ENCODE measurements around the gene PVALEF.
"Not testable (repeated sequence)": the region's sequence is repeated elsewhere in the genome, so short reads cannot be mapped to it uniquely, and the experiment has no call there.

PVALEF gene

DNA sequence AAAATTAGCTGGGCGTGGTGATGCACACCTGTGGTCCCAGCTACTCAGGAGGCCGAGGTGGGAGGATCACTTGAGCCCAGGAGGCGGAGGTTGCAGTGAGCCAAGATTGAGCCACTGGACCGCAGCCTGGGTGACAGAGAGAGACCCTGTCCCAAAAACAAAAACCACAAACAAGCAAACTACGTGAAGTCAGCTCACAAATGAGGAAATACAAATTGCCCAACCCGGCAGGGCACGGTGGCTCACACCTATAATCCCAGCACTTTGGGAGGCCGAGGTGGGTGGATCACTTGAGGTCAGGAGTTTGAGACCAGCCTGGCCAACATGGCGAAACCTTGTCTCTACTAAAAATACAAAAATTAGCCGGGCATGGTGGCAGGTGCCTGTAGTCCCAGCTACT lies 19.1 kb upstream of the PVALEF start:
- DNase-seq = not testable (repeated sequence)

DNA sequence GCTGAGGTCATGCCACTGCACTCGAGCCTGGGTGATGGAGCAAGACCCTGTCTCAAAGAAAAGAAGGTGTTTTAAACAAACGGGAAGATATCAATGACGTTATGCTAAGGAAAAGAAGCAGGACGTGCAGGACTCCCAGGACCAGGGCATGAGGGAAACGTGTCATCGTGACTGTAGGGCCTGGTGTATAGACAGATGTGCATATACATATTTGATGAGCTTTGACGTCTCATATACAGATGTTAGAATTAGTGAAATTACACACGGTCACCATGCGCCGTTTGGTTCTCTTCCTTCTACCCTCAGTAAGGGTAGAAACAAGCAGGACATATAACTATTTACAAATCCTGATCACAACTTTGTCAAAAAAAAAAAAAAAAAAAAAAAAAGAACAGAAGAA lies 17.6 kb upstream of the PVALEF start:
- no peak for DNase-seq

DNA sequence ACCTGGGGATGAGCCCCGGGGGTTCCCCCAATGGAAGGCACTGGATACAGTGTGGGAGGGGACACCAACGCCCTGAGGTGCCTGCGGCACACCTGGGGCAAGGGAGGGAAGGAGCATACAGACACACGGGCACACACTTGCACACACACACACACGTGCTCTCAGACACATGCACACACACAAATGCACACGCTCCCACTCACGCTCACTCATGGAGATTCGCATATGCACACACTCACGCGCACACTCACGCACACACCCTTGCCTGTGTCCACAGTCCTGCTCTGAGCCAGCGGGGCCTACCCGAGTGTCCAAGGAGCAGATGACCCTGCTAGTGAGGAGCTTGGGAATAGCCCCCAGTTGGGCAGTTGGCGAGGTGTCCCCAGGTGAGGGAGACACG lies 16.7 kb upstream of the PVALEF start:
- no peak for DNase-seq

DNA sequence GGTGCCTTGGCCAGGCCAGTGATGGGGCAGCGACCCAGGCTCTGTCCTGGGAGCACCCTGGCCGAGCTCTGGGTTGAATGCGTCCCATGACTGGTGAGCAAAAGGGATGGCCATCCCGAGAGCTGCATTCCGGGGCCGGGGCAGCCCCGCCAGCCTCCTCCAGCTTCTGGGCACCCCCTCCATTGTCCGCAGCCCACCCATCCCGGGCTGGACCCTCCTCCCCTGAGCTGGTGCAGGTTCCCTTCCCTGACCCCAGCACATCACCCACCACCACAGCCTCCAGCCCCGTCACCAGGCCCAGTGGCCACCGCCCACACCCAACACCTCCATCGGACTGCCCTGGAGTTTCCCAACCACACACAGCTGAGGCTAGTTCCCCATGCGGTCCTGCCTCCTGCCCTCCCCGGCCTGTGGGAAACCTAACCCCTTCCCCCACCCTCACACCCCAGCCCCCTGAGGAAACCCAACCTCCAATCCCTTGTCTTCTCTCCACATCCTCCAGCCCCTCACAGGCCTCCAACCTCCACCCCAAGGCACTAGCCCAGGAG lies 16.2 kb upstream of the PVALEF start:
- DNase-seq = no peak

DNA sequence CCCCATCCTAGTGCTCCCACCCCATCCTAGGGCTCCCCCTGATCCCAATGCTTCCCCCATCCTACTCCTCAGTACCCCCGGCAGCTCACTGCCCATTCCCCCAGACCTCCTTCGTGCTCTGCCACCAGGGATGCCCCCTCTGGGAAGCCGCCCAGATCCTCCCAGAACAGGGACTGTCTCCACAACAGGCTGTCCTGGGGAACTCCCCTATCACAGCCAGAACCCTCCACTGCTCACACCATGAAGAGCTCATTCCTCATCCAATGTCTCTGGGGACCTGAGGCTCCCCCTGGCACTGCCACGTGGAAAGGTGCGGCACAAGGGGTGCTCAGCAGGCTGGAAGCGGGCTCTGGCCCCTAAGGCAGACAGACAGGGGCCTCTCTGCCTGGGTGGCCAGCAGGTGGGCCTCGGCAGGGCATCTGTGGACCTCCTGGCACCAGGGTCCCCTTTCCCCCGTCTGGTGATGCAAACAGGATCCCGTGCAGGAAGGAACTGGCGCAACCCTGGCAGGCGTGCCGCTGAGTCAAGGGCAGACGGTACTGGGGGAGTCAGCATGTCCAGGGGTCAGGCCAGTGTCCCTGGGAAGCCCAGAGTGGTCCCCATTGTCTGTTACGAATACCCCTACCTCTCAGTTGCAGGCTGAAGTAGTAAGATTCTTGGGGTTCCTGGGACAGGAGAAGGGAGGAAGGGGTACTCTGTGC lies 14.8 kb upstream of the PVALEF start:
- DNase-seq = no peak

DNA sequence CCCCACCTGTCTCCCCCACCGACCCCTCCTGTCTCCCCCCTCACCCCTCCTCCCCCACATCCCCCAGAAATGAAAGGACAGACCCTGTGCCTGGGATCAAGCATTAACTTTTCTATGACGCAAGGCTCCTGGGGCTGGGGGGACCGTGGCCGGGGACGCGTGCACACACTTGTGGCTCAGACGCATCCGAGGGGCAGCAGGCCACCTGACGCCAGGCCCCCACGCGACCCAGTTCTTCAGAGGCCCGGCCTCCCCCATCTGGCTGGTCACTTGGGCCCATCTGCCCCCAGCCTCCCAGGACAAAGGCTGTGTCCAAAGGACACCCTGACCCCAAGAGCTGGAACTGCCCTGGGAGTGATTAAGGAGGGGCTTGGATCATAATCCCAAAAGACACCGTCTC lies 14.0 kb upstream of the PVALEF start:
- DNase-seq = no peak

DNA sequence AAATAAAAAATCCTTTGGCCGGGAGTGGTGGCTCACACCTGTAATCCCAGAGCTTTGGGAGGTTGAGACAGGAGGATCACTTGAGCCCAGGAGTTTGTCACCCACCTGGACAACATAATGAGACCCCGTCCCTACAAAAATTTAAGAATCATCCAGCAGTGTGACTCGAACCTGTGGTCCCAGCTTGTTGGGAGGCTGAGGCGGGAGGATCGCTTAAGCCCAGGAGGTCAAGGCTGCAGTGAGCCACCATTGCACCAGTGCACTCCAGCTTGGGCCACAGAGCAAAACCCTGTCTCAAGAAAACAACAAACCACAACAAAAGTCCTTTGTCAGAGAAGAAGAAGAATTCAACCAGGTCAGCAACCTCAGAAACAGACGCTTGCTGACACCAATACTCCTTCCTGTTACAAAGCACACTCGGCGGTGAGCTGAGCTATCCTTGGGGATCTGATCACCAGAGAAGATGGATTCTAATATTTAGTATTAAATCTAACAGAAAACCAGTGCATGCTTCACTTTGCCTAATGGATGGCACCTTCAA lies 12.9 kb upstream of the PVALEF start:
- no peak for DNase-seq

DNA sequence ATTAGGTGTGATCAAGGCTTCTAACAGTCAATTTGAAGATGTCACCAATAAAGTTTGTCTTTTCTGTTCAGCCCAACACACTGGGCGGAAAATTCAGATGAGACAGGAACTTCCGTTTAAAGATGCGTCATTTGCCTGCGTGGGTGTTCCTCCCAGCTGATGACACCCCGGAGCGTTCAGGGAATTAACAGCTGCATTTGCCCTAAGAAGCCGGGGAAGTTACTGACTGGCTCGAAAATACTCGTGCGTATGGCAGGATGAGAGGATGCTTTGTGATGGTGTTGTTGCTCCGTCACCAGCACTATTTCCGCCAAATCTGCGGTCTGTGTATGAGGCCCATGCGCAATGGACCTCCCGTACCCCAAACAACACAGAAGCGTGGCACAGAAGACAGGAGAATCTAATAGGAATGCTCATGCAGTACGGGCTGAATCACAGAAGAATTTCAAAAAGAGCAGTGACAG lies 11.9 kb upstream of the PVALEF start:
- peak; percentile 44 for DNase-seq

DNA sequence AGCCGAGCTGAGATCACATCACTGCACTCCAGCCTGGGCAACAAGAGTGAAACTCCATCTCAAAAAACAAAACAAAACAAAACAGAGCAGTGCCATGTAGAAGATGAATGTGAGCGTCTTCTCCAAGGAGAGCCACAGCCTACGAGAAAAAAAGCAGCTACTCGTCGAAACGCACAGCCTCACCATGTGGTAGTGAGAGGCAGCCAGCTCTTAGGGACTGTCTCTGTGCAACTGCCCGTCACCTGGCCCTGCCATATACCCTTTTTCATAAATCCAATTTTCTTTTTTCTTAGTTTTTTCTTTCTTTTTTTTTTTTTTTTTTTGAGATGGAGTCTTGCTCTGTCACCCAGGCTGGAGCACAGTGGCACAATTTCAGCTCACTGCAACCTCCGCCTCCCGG lies 11.3 kb upstream of the PVALEF start:
- not testable (repeated sequence) for DNase-seq

DNA sequence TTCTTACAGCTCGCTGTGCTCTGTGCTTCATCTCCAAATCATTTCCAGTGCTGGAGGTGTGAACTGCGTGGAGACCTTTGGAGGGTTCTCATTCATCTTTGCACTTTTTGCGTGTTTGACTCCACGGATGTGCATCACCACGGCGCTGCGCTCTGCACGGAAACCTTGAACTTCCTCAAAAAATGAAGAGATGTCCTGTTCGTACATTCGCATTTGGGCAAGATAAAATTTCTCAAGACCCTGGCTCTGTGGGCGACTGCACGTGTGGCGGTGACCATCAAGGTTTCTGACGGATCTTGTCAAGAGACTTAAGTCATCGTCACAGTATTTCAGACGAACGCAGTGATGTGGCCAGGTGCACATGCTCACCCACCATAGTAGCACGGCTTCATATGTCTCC lies 10.3 kb upstream of the PVALEF start:
- no peak for DNase-seq

DNA sequence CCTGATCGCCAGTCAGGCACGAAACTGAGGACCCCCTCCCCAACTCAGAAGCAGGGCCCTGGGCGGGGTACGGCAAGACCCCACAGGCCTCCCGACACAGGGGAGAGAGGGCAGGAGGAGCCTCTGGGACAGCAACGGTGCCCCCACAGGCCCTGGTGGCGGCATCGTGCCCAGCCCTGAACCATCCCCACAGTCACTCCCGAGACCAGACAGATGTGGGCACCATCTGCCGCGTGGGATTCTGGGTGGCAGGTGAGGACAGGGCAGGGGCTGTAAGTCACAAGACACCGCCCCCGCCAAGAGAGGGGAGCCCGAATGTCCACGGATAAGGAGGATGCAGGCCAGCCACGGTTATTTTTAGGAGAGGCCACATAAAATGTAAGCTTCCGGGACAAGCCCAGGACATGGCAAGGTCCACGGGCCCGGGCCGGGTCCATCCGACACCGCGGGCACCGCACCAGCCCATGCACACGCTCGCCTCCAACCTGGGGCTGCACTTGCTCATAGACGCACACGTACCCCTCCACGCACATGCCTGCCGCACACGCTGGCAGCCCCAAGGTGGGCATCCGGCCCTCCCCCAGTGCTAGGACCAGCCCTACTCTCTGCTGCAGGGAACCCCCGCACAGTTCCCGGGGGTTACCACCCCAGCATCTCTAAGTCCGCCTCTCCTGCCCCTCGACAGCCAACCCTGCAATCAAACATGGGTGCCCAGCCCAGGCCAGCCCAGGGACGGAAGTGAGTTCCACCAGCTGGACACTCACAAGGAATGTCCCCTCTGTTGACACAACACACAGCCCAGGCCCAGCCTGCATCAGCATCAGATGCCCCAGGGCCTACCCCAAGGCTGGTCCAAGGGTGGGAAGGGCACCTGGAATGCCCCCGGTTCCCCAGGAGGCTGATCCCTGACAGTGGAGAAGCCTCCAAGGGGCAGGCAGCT lies 8.2 kb upstream of the PVALEF start:
- no peak for DNase-seq

DNA sequence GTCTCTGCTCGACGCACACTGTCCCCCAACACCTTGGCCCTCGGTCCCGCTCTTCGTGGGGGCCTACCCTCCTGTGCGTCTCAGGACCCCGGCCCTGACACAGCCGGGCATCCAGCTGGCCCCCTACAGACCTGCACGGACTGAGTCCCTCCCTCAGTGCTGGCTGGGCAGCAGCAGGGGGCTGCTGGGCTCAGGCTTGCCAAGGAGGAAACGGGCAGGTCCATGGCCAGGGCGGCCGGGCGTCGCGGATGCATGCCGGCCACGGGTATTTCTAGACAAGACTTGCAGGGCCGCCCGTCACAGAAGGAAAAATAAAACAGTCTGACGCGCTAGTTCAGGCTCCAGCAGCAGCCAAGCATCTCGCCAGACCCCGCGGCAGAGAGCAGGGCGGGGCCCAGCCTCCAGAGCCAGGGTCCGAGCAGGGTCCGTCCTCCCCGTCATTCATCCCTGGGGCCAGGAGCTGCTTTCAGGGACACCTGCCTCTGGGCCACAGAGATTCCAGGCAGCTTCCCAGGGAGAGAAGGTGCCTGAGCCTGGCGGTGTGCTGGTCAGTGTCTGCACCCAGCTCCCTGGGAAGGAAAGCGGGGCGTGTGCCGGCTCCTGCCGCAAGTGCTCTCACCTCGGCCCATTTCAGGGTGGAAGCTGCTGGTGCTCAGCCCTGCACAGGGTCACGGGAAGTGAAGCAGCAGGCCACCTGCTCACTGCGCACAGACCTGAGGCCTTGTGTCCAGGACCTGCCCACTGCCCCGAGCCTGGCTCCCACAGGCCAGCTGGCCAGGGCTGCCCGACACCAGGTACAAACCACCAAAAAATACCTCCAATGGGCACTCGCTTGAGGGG lies 7.2 kb upstream of the PVALEF start:
- no peak for DNase-seq

DNA sequence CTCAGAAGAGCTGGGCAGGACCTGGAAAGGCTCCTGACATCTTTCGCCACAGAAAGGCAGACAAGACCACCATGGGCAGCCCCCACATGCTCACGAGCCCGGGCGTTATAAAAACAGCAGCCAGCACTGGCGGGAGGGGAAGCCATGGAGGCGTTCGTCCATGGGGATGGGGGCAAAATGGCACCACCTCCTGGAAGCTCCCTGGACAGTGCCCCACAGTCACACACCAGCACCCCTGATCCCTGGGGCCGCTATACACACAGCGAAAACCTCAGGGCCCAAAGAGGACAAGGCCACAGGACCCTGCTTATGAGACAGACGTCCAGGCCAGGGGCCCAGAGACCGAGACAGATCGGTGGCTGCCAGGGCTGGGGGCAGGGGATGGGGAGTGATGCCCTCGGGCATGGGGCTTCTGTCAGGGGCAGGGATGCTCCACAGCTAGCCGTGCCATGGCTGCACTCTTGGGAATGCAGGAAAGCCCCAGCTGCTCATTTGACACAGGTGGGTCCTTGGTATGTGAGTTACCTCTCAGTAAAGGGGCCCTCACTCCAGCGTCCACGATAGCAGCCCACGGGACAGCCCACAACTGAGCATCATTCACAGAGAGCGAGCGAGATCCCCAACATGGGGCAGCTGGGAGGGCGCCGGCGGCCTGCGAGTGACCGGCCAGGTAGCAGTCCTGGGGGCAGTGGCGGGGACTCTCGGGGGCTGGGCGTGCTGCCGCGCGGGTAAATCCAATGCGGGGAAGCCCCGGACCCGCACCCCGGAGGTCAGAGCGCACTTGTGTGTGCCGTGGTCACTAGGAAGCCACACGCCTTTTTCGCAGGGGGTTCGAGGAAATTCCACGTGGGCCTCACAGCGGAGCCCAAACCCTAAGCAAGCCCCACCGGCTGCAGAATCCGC lies 6.4 kb upstream of the PVALEF start:
- DNase-seq = no peak

DNA sequence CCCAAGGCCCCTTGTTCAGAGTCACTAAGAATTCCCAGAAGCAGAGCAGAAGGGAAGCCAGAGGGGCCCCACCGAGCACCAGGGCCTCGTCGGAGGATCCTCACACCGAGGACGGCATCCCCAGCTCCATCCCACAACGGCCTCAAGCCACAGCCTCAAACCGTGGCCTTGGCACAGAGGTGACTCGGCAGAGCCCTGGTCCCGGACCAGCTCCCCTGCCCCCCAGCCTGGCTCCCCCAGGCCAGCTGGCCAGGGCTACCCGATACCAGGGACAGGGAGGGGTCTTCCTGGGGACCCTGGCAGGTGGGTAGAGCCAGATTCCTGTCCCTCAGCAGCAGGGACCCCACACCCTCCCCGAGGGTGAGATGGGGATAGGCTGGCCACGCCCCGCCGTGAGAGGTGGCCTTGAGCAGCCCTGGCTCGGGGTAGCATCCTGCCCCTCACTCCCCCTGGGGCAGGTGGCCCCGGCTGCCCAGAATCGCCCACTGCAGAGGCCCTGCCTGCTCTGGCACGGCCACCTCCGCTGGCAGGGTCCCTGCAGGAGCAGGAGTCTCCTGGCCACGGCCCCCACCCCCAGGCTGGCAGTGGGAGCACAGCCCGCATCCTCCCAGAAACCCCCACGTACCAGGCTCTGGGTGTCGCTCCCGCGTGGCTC lies 5.6 kb upstream of the PVALEF start:
- no peak for DNase-seq

DNA sequence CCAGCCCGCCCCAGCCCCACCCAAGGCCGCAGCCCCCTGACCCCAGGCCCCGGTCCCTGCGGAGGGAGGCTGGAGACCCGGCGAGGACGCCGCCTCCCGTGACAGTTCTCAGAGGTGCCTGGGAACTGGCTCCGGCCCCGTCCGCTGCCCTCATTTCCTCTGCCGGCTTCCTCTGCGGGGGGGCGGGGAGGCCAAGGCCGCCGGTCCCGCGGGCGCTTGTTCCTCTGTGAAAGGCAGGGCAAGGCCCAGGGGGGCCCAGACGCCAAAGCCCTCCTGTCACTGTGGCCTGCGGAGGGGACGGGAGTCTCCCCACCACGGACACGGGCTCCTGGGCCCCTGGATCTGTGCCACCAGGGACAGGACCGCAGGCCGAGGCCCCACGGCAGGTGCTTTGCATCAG lies 5.0 kb upstream of the PVALEF start:
- DNase-seq = no peak

DNA sequence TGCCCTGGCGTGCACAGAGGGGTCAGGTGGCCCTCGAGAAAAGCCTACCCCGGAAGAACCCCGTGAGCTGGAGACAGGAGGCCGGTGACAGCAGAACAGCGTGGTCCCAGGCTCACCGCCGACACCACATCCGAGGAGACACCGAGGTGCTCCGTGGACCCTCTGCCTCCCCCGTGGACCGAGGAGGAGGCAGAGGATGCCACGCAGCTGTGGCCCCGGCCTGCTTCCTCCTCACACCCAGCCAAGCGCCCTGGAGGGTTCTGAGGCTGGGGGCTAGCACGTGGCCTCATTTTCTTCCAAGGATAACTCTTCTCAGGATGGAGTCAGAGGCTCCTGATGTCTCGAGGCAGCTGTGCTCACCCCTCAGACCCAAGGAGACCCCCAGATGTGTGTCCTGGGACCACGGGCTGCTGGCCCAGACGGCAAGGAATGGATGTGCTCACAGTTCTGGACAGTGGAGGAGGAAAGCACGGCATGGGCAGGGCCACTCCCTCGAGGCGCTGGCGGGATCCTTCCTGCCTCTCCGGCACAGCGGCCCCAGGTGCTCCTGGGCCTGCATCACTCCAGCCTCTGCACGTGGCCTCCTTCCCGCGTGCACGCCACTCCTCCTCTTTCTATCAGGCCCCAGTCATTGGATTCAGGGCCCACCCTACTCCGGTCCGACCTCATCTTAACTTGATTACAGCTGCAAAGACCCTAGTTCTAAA lies 4.4 kb upstream of the PVALEF start:
- DNase-seq = no peak

DNA sequence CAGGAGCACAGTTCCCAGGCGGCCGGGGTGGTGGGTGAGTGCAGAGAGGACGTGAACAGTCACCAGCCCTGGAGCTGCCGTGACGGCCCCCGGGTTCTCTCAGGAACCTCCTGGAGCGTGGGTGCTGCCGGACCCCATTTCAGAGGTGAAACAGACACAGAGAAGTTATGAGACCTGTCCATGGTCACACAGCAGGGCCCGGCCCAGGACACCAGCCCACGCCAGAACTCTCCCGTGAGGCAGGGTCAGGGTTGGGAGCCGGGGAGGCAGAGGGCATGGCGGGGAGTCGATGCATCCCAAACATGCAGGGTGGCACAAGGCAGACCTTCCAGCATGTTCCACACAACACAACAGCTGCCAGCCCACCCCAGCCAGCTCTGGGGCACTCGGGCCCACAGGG lies 3.8 kb upstream of the PVALEF start:
- no peak for DNase-seq

DNA sequence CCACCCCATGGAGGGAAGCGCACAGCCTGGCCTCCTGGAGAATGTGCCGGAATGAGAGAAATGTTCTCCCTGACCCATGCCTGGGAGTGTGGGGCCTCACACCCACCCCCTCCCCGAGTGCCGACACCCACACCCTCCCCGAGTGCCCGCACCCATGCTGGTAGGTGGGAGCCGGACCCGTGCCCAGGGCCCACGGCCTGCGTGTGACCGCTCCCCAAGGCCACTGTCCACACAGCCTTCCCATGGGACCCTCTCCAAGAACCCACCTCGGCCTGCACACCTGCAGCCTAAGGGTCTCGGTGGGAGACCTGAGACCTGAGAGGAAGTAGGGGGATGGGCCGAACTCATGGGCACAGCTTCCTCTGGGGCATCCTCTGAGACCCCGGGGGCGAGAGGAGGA lies 3.3 kb upstream of the PVALEF start:
- no peak for DNase-seq

DNA sequence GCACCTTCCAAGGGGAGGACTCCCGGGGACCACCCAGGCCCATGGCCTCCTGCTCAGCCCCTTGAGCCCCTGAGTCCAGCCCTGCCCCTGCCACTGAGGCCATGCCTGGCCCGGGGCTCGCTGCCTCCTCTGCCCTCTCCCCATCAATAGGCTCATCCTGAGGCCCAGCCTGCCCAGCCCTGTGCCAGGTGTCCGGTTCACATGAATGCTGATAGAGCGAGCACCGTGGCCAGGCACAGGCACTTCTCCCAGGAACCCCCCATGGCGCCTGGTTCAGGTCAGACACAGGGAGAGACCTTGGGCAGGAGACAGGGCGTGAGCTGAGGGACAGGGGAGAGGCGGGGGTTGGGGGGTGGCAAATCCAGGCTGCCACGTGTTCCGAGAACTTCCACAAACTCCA lies 2.8 kb upstream of the PVALEF start:
- DNase-seq = no peak

DNA sequence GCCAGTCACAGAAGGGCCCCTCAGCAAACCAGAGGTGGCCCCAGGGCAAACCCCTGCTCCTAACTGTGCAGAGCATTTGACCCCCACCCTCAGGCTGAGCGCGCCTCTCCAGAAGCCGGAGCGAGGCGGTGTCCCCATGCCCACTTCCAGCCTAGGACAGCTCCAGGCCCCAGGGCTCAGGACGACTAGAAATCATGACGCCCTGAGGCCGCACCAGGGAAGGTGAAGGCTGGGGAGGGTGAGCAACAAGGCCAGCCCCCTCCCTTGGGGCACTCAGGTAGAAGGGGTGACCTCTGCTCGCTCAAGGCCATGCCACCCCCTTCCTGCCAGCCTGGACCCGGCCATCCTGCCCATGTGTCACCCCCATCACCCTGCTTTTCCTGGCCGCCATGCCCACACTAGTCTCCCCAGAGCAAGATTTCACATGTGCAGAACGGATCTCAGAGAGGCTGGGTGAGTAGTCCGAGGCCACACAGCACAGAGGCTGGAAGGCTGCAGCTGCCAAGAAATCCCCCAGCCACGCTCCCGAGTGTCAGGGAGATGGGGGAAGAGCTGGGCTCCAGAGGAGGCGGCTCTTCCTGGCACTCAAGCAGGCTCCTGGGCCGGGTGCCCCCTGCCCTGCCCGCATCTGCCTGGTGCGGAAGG lies 2.1 kb upstream of the PVALEF start:
- no peak for DNase-seq
